K562 (cell line): ENCODE data around the gene USP9Y. TPM values are rescaled to one million over a fixed set of nuclear protein-coding genes. Genes with fewer than 3 reads are reported as not detected.

Experiments used
- ATAC-seq: fragments of 200-7000 bp; cut with Tn5 transposase; 3 replicates; pipeline ENCODE4 v1.9.1; 2020; ENCODE audit warnings: moderate library complexity
- BruUV-seq: library from RNA; stranded (reverse); fragments of 400-500 nt; replicated peaks from 2 replicates; lab custom pipeline; 2021; lab: Mats Ljungman, UMichigan
- CTCF ChIA-PET: fragments of 300-600 bp; formaldehyde crosslinking; extraction: SDS; loops from one replicate; lab custom pipeline; 2021; ENCODE audit warnings: low intra/inter-chr PET ratio; lab: Yijun Ruan, JAX
- POLR2A ChIA-PET: fragments of 300-600, 350-650 bp; sonication (Branson Sonifier 250); formaldehyde crosslinking; extraction: SDS; loops from one replicate; lab custom pipeline; 2021; ENCODE audit warnings: antibody characterized with exemption, inconsistent platforms; lab: Yijun Ruan, JAX
- DNase-seq, 4 experiments: peaks; one replicate each; pipeline versions ENCODE4 v3.0.0 to v3.0.0-alpha.2; 2011 to 2018; ENCODE audit warnings: low spot score in 3 of 4, mixed read lengths in 3 of 4; ENCODE audit errors: extremely low read depth in 1 of 4
- FAIRE-seq: peaks from 2 replicates; lab custom pipeline; 2011; peaks lifted over from hg19 to GRCh38; lab: Jason Lieb, UNC
- H2AFZ ChIP-seq: 2 replicates; pipeline ENCODE4 v1.6.0; 2011; ENCODE audit warnings: low read depth, low read length, control low read depth, inconsistent platforms
- H3K27ac ChIP-seq: fragments of 200-600 bp; 3 replicates; pipeline ENCODE4 v1.8.0; 2011; ENCODE audit warnings: low read depth, mild to moderate bottlenecking, control low read depth, inconsistent platforms, low read length, moderate library complexity, mixed read lengths; ENCODE audit errors: extremely low read depth
- H3K27me3 ChIP-seq, 2 experiments: fragments of 300-600 bp in 1 of 2; 2 replicates in 1 of 2; 3 replicates in 1 of 2; pipeline versions ENCODE4 v1.6.0 to v1.8.0; 2011; ENCODE audit warnings: inconsistent platforms in 2 of 2, low read length in 2 of 2, mild to moderate bottlenecking in 1 of 2, mixed read lengths in 1 of 2, moderate library complexity in 1 of 2; ENCODE audit not compliant: control insufficient read depth in 2 of 2, insufficient read depth in 2 of 2
- H3K36me3 ChIP-seq: fragments of 300-600 bp; 3 replicates; pipeline ENCODE4 v1.8.0; 2011; ENCODE audit warnings: mild to moderate bottlenecking, low read length, inconsistent platforms; ENCODE audit not compliant: control insufficient read depth, insufficient read depth
- H3K4me1 ChIP-seq, 2 experiments: fragments of 200-600 bp in 1 of 2; replicated peaks in 1 of 2; 2 replicates in 1 of 2; 3 replicates in 1 of 2; pipeline versions ENCODE4 v1.5.1 to v1.8.0; 2011; ENCODE audit warnings: inconsistent platforms in 2 of 2, low read length in 2 of 2, mild to moderate bottlenecking in 1 of 2, mixed read lengths in 1 of 2, moderate library complexity in 1 of 2; ENCODE audit not compliant: control insufficient read depth in 2 of 2, insufficient read depth in 2 of 2
- H3K4me2 ChIP-seq: 2 replicates; pipeline ENCODE4 v1.6.1; 2011; ENCODE audit warnings: low read length, control low read depth, inconsistent platforms, mixed read lengths; ENCODE audit not compliant: insufficient read depth
- H3K4me3 ChIP-seq: fragments of 200-600 bp; sonication (generic), shearing (Covaris generic); 2 replicates; pipeline ENCODE4 v1.5.1; 2016; ENCODE audit warnings: control low read depth, inconsistent platforms
- H3K79me2 ChIP-seq: fragments of 200-600 bp; 3 replicates; pipeline ENCODE4 v1.8.0; 2011; ENCODE audit warnings: low read length, inconsistent platforms; ENCODE audit not compliant: control insufficient read depth, insufficient read depth
- H3K9ac ChIP-seq, 2 experiments: 2 replicates each; pipeline versions ENCODE4 v1.6.0 to v1.6.1; 2011; ENCODE audit warnings: low read depth in 2 of 2, low read length in 2 of 2, control low read depth in 1 of 2, inconsistent platforms in 1 of 2, mild to moderate bottlenecking in 1 of 2, mixed read lengths in 1 of 2; ENCODE audit not compliant: insufficient read depth in 1 of 2
- H3K9me1 ChIP-seq: one replicate; pipeline ENCODE4 v1.6.0; 2011; ENCODE audit warnings: inconsistent platforms, mild to moderate bottlenecking, low read length, moderate library complexity; ENCODE audit not compliant: control insufficient read depth, insufficient read depth
- H3K9me3 ChIP-seq: replicated peaks from 2 replicates; pipeline ENCODE4 v1.5.1; 2011; ENCODE audit warnings: low read depth, low read length, inconsistent platforms; ENCODE audit not compliant: control insufficient read depth, insufficient read depth
- H4K20me1 ChIP-seq: replicated peaks from 2 replicates; pipeline ENCODE4 v1.6.1; 2011; ENCODE audit warnings: low read length, inconsistent platforms, mixed read lengths; ENCODE audit not compliant: control insufficient read depth, insufficient read depth
- CBFA2T3 ChIP-seq: fragments of 450-650 bp; IDR thresholded peaks from 2 replicates; pipeline ENCODE4 v1.6.1; 2017
- CCAR2 ChIP-seq: fragments of 200-400 bp; formaldehyde crosslinking; IDR thresholded peaks from 2 replicates; pipeline ENCODE4 v1.6.1; 2017; ENCODE audit warnings: mild to moderate bottlenecking, low read depth, low read length
- DNMT1 ChIP-seq: fragments of 450-650 bp; IDR thresholded peaks from 2 replicates; pipeline ENCODE4 v1.6.1; 2016; ENCODE audit warnings: antibody characterized with exemption, mild to moderate bottlenecking
- GMEB1 ChIP-seq: fragments of 250-450 bp; sonication (Bioruptor Pico); IDR thresholded peaks from 2 replicates; pipeline ENCODE4 v1.4.0; 2020; ENCODE audit warnings: mild to moderate bottlenecking
- MAX ChIP-seq: sonication (generic); formaldehyde crosslinking; IDR thresholded peaks from 2 replicates; pipeline ENCODE4 v1.9.0; 2022; ENCODE audit warnings: mild to moderate bottlenecking, missing genetic modification reagents
- MCM5 ChIP-seq: fragments of 450-650 bp; IDR thresholded peaks from 2 replicates; pipeline ENCODE4 v1.6.1; 2016; ENCODE audit warnings: low read depth
- POLR2B ChIP-seq: fragments of 450-650 bp; IDR thresholded peaks from 2 replicates; pipeline ENCODE4 v1.6.1; 2018; ENCODE audit warnings: low read depth; ENCODE audit not compliant: partially characterized antibody
- RFX1 ChIP-seq: fragments of 450-650 bp; IDR thresholded peaks from 2 replicates; pipeline ENCODE4 v1.6.1; 2016; ENCODE audit warnings: mild to moderate bottlenecking, moderate library complexity
- SIX5 ChIP-seq, 2 experiments: IDR thresholded peaks; 2 replicates each; pipeline ENCODE4 v1.6.1; 2011; ENCODE audit warnings: low read length in 2 of 2, borderline replicate concordance in 1 of 2, low read depth in 1 of 2, mild to moderate bottlenecking in 1 of 2, moderate library complexity in 1 of 2; ENCODE audit not compliant: insufficient read depth in 1 of 2
- STAT6 ChIP-seq: sonication (generic); formaldehyde crosslinking; IDR thresholded peaks from 2 replicates; pipeline ENCODE4 v1.8.1; 2023; ENCODE audit warnings: mild to moderate bottlenecking, missing genetic modification reagents
- ZNF282 ChIP-seq: sonication (generic); formaldehyde crosslinking; IDR thresholded peaks from 2 replicates; pipeline ENCODE4 v1.8.1; 2023; ENCODE audit warnings: missing genetic modification reagents
- ZNF311 ChIP-seq: fragments of 250-450 bp; sonication (Bioruptor Pico); IDR thresholded peaks from 2 replicates; pipeline ENCODE4 v1.4.0; 2020; ENCODE audit warnings: mild to moderate bottlenecking, moderate library complexity
- WGBS: fragments of 100-300 bp; shearing (Covaris generic); methylation state at CpG from one replicate; pipeline ENCODE4 v1.1.6; 2016; ENCODE audit warnings: low coverage, mixed read lengths; ENCODE audit not compliant: insufficient coverage; ENCODE audit errors: missing lambda C conversion rate; 5-methylcytosine and 5-hydroxymethylcytosine counted together
- in situ Hi-C: fragments of 300-500 bp; cut with MboI; formaldehyde crosslinking; loops from 4 replicates; pipeline ENCODE4 v1.15.0; 2018; ENCODE audit warnings: inconsistent platforms, mixed read lengths
- intact Hi-C: fragments of 100-400 bp; cut with micrococcal nuclease; formaldehyde crosslinking; loops from 2 replicates; pipeline ENCODE4 v1.14.2; 2022
- polyA plus RNA-seq, 8 experiments: library from polyadenylated mRNA; depleted of rRNA in 4 of 8; stranded (reverse) in 5 of 8; unstranded in 3 of 8; fragments of >200 nt; fragmentation: Nextera tagmentation in 2 of 8; fragmentation: Illumina TruSeq in 1 of 8; extraction: Ambion mirVana in 2 of 8; extraction: Trizol in 1 of 8; gene quantifications; 2 replicates each; pipeline versions ENCODE4 v1.2.1 to v1.2.3, GENCODE V29; 2011 to 2014; ENCODE audit warnings: inconsistent platforms in 1 of 8, missing spikeins in 1 of 8
- total RNA-seq, 7 experiments: library from RNA; depleted of rRNA in 6 of 7; stranded (reverse); fragments of >200 nt in 6 of 7; fragmentation: Illumina TruSeq in 2 of 7; extraction: Trizol in 2 of 7; gene quantifications; 2 replicates each; pipeline versions ENCODE4 v1.2.1 to v1.2.3, GENCODE V29; 2011 to 2021; ENCODE audit warnings: low replicate concordance in 1 of 7

USP9Y gene
- total and polyA plus RNA-seq, 9 of the 15 experiments (the other 6 are each of a cell fraction or from before 2014, with no cell fraction given), result 0.13 TPM; not detected in 8

GRCh38 chrY:12749293-12749692 is 48.3 kb downstream of the USP9Y start (continued):
- no peak for TF ChIP-seq GMEB1 (CRISPR knock-in tag)
- TF ChIP-seq CCAR2, result no peak
- TF ChIP-seq, all 486 proteins: peak for 0

- FAIRE-seq (no peak), DNase-seq (no peak), ATAC-seq (no peak)
- no peak overlapping the region for H3K9ac ChIP-seq
- H3K9me3 ChIP-seq, result no peaks in the 10 kb centered on the region
- ChIA-PET CTCF (no interaction called here), POLR2A (no interaction called here)
- no peaks in the 10 kb centered on the region for H4K20me1 ChIP-seq
- no peaks in the 10 kb centered on the region for H3K79me2 ChIP-seq
- no peaks in the 10 kb centered on the region for H3K4me1 ChIP-seq
- no peak overlapping the region for H3K27ac ChIP-seq
- BruUV-seq, result no TSS peak
- H3K9me1 ChIP-seq, result no peaks in the 10 kb centered on the region
- TF ChIP-seq MAX (CRISPR knock-in tag), result no peak
- TF ChIP-seq POLR2B, result no peak
- no peak for TF ChIP-seq CBFA2T3
- no peak for TF ChIP-seq RFX1
- TF ChIP-seq SIX5 (IDR thresholded peaks at IDR 0.05; ENCODE audit: borderline replicate concordance in 1 of 2, insufficient read depth in 1 of 2, low read depth in 1 of 2, low read length in 2 of 2), result no peak
- no peak for TF ChIP-seq ZNF282 (CRISPR knock-in tag)
- no peak for TF ChIP-seq DNMT1
- TF ChIP-seq STAT6, result no peak
- TF ChIP-seq ZNF311 (CRISPR knock-in tag), result no peak
- no peak for TF ChIP-seq MCM5
- H3K4me3 ChIP-seq, result no peak overlapping the region
- H3K4me2 ChIP-seq, result no peak overlapping the region
- intact Hi-C loops (no loop called here), in situ Hi-C loops (no loop called here)
- WGBS, result no CpG with 5 or more reads among the region's 6 CpGs
- H3K27me3 ChIP-seq, result no peaks in the 10 kb centered on the region
- H3K36me3 ChIP-seq, result no peaks in the 10 kb centered on the region
- no peak overlapping the region for H2AFZ ChIP-seq
Observed at GRCh38 chrY:12752856-12753255, 51.8 kb downstream of the USP9Y start.
